GM21367 (cell line): Measurements from ENCODE around the gene ME2.
A peak's percentile ranks its signal among the peaks of the same experiment; 100 is the strongest.
"Not testable (repeated sequence)": the region's sequence is repeated elsewhere in the genome, so short reads cannot be mapped to it uniquely, and the experiment has no call there.

Experiments used
- ATAC-seq: cut with Tn5 transposase; IDR thresholded peaks from one replicate; pipeline ENCODE4 v1.9.1; 2021; ENCODE audit not compliant: unreplicated experiment

Gene ME2

DNA sequence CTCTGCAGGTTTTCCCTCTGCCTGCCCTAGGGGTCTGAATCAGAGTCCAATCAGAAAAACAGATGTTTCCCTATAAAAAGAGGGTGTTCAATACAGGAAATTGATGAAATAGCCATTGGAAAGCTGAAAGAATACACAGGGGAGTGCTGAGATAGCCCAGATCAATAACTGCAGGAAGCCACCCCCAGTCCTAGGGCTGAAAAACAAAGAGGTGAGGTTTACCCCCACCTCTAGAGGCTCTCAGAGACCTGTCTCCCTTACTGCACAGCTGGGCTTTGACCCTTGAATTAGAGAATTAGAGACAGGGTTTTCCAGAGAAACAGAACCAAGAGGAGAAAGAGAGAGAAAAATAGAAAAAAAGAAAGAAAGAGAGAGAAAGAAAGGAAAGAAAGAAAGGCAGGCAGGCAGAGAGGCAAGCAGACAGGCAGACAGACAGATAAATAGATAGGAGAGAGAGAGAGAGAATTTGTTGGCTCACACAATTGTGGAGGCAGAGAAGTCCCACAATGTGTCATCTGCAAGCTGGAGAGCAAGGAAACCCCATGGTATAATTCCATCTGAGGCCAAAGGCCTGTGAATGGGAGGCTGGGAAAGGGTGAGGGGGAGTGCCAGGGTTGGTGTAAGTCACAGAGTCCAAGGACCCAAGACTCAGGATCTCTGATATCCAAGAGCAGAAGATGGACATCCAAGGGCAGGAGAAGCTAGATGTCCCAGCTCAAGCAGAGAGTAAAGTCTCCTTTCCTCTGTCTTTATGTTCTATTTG is 18.9 kb upstream of the ME2 start:
- ATAC-seq, result no peak

- ATAC-seq, result no peak
Observed at GRCh38 chr18:50861617-50862016, 17.3 kb upstream of the ME2 start.

DNA sequence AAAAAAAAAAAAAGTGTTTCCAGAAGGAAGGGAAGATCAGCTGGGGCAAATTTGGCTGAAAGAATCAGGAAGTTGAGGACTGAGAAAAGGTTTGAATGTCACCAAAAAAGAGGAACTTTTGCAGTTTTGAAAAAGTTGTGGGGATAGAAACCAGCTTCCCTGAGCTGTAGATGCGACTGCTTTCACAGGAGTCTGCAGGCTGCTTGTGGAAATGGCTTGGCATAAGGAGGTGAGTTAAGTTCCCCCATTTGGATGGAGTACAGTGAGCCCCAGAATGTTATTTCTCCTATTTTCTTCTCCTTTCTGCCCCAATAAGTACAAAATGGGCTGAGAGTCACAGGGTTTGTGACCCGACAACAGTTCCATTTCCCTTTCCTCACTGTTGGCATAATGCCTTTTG is 16.5 kb upstream of the ME2 start:
- ATAC-seq, result no peak

- ATAC-seq, result no peak
Observed at GRCh38 chr18:50863840-50864375, 15.0 kb upstream of the ME2 start.

DNA sequence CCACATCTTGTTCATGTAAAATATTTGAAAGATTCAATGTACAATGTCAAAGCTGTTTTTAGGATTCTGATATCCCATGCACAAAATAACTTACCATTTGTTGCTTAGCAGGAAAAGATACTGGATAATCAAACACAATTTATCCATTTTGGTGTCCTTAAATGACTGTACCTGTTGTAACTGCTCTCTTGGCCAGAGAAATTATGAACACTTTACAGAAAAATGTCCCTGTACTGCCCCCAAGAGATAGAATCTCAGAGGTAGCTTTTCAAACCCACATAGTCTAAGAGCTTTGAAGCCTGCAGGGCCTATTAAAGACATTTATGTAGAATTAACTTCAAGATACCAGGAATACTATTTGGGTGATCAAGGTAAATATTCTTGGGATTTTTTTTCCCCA is 12.2 kb upstream of the ME2 start:
- ATAC-seq, result no peak

GRCh38 chr18:50869150-50869549 is 9.8 kb upstream of the ME2 start:
- ATAC-seq, result no peak

GRCh38 chr18:50870138-50870845 is 8.6 kb upstream of the ME2 start:
- no peak for ATAC-seq

DNA sequence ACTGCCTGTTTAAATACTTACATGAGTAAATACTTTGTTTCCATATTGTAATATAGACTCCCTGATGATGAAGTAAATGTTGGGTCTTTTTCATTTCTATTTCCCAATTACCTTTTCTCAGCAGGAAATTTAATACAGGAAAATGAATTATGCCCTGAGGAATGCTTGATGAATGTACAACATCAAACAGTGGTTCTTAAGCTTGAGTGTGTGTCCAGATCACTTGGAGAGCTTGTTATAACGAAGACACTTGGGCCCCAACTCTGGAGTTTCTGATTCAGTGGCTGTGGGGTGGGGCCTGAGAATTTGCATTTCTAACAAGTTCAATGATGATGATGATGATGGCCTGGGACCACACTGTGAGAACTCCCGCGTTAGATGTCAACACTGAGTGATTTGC is 7.1 kb upstream of the ME2 start:
- ATAC-seq, result no peak

DNA sequence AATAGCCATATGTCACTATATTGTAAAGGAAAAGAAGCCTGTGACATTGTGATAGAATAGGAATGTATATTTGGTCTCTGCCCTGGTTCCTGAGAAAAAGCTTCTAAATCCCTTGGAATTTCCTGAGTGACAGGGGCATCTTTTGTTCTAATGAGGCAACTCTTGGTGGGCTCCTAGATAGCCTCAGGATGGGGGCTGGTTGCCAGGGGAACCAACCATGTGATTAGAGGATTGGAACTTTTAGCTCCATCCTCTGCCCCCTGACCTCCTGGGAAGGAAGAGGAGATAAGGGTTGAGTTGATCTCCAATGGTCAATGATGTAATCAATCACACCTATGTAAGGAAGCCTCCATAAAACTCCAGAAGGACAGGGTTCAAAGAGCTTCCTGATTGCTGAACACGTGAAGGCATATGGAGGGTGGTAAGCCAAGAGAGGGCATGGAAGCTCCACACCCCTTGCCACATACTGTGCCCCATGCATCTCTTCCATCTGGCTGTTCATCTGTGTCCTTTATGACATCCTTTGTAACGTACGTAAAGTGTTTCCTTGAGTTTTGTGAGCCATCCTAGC is 2.9 kb upstream of the ME2 start:
- ATAC-seq, result no peak

DNA sequence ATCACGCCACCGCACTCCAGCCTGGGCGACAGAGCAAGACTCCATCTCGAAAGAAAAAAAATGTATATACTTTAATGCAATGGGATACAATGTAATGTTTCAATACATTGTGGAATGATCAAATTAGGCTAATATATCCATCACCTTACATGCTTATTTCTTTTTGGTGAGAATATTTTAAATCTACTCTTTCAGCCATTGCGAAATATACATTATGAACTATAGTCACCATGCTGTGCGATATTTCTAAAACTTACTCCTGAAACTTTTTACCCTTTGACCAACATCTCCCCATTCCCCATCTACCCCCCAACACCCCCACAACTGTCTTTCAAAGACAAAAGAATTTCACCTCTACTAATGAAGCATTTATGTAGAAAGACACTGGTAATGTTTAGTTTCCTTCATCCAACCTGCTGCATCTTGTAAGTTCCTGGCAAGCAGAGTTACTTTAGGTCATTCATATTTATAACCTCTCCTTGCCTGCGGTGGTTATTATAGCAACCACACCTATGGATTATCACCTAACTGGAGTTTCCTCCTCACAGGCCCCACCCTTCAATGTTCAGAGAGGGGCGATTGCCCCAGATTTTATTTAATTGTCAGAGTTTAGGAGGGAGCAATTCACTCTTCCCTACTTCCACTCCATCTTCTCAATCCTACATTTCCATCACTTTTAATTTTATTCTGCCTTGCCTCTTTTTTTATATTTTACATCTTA is 1.2 kb upstream of the ME2 start:
- no peak for ATAC-seq

- peak; percentile 16 for ATAC-seq
Observed at GRCh38 chr18:50879302-50880118, 592 bp downstream of the ME2 start.

DNA sequence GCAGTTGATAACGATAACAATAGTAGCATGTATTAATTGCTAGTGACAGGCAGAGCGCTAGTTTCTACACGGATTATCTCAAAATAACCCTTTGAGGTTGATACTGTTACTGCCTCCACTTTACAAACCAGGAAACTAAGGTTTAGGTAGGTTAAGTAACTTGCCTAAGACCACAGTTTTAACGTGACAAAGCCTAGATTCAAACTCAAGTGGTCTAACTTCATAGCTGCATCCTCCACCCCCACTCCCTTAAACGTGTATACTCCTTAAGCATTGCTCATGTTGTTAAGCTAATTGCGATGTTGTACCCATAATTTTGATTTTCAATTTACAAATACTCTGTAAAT is 1.2 kb downstream of the ME2 start:
- ATAC-seq, result no peak

GRCh38 chr18:50880944-50881343 is 2.0 kb downstream of the ME2 start:
- not testable (repeated sequence) for ATAC-seq

- ATAC-seq, result no peak
Observed at GRCh38 chr18:50886929-50887328, 8.0 kb downstream of the ME2 start.

GRCh38 chr18:50895350-50896045 is 16.6 kb downstream of the ME2 start:
- no peak for ATAC-seq

GRCh38 chr18:50896093-50896492 is 17.2 kb downstream of the ME2 start:
- no peak for ATAC-seq

- ATAC-seq, result no peak
Observed at GRCh38 chr18:50898919-50899318, 20.0 kb downstream of the ME2 start.

DNA sequence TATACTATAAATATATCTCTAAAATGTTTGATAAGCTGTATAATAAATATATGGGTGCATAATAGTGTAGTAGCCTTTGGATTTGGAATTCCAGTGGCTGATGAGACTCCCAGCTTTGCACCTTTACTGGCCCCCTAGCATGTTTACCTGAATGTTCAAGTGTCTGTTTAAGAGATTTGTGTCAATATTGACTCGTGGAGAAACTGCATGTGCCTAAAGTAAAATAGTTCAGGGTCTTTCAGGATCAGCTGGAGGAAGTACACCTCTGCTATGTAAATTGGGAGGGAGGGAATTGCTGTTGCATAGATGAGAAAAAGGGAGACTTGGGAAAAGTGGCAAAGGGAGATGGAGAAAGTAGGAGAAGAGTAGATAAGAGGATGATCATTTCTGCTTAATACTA is 23.9 kb downstream of the ME2 start:
- ATAC-seq, result no peak

GRCh38 chr18:50906843-50907242 is 27.9 kb downstream of the ME2 start:
- ATAC-seq, result no peak

DNA sequence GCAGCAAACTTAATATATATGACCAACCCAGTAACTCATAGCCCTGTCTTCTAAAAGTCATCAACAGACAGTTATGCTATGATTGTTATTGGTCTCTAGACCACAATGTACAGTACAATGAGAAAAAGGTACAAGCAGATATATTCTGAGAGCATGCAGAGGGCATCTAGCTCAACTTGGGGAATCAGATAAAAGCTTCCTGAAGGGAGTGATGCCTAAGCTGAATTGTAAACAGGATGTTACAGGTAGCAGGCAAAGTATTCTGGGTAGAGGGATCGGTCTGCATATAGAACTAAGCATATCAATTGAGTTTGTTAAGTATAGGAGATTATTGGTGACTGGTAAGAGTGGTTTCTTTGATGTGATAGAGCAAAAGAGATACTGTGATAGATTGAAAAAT is 30.3 kb downstream of the ME2 start:
- no peak for ATAC-seq
